Measurements from ENCODE around the gene JPH2. TPM values are rescaled to one million over a fixed set of nuclear protein-coding genes. Genes with fewer than 3 reads are reported as not detected.

The JPH2 gene
- total RNA-seq, 1 experiment from 2014 or later: 15.8 TPM

DNA sequence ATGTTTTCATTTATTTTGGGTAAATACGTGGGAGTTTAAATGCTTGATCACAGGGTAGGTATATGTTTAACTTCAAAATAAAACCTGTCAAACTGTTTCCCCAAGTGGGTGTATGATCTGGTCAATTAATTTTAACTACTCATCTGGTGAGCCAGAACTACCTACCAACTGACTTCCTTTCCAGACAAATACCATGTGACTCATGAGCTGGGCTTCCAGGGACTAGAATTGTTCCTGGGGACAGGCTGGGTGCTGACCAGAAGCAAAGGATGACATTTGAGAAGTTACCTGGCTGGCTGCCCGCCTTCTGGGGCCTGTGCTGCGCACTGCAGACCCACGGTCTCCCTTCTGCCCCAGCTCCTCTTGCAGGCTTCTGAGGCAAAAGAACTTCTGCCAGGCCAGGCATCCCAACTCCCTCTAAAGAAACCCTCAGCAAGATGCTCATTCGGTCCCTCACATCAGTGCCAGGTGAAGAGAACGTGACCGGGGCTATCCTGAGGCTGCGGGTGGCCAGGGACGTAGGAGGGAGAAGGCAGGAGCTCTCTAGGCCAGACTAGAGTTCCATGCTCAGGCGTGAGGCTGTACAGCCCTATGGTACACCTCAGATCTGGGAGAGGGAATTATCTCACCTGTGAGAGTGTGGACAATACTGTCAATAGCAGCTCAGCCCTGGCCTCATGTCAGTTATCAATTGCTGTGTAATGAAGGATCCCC is 103.6 kb downstream of the JPH2 start:
- Histone ChIP-seq H3K4me1 (ENCODE audit: insufficient read depth, low read length) (peaks cover 28% of the 10 kb centered on the region), H4K20me1 (ENCODE audit: low read length) (no peaks in the 10 kb centered on the region), H3K9me3 (ENCODE audit: low read length) (no peaks in the 10 kb centered on the region), H3K9me2 (replicated peaks; ENCODE audit: low read length) (no peaks in the 10 kb centered on the region), H3K27me3 (ENCODE audit: low read length) (no peaks in the 10 kb centered on the region), H2AFZ (ENCODE audit: low read length) (no peak overlapping the region), H3K4me2 (ENCODE audit: low read length) (peak overlapping the region; percentile 44), H3K27ac (ENCODE audit: low read length) (peak overlapping the region; percentile 38), H3K9ac (ENCODE audit: low read length) (no peak overlapping the region), H3K36me3 (ENCODE audit: low read depth, low read length) (no peaks in the 10 kb centered on the region), H3K79me2 (ENCODE audit: low read length) (no peaks in the 10 kb centered on the region), H3K4me3 (ENCODE audit: low read length) (peak overlapping the region; percentile 2; the same call in 1 of the 2 replicates), H3F3A (ENCODE audit: low read length, unreplicated experiment) (no peaks in the 10 kb centered on the region)
- intact Hi-C loops (cut with micrococcal nuclease): loop anchor here (5.0 kb wide), 2 partner anchors 141 to 546 kb away; no protein-coding TSS in a partner anchor
- peak; percentile 97 for DNase-seq
- ATAC-seq: peak; percentile 89
- no peak for TF ChIP-seq EZH2phosphoT487 (IDR thresholded peaks at IDR 0.05; ENCODE audit: borderline replicate concordance, low read length)
- TF ChIP-seq, protein P1, sequence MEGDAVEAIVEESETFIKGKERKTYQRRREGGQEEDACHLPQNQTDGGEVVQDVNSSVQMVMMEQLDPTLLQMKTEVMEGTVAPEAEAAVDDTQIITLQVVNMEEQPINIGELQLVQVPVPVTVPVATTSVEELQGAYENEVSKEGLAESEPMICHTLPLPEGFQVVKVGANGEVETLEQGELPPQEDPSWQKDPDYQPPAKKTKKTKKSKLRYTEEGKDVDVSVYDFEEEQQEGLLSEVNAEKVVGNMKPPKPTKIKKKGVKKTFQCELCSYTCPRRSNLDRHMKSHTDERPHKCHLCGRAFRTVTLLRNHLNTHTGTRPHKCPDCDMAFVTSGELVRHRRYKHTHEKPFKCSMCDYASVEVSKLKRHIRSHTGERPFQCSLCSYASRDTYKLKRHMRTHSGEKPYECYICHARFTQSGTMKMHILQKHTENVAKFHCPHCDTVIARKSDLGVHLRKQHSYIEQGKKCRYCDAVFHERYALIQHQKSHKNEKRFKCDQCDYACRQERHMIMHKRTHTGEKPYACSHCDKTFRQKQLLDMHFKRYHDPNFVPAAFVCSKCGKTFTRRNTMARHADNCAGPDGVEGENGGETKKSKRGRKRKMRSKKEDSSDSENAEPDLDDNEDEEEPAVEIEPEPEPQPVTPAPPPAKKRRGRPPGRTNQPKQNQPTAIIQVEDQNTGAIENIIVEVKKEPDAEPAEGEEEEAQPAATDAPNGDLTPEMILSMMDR (conservative IDR thresholded peaks at IDR 0.05; ENCODE audit: low read depth, low read length): no peak
- ChIA-PET CTCF (interaction anchor here (0.5 to 1.0 kb wide), 7 partner anchors 30 to 335 kb away, joined by 3 to 12 read pairs (median 4); no protein-coding TSS in a partner anchor), POLR2A (ENCODE audit: unreplicated experiment) (no interaction called here)
- no TSS peak for BruUV-seq (replicated peaks)

DNA sequence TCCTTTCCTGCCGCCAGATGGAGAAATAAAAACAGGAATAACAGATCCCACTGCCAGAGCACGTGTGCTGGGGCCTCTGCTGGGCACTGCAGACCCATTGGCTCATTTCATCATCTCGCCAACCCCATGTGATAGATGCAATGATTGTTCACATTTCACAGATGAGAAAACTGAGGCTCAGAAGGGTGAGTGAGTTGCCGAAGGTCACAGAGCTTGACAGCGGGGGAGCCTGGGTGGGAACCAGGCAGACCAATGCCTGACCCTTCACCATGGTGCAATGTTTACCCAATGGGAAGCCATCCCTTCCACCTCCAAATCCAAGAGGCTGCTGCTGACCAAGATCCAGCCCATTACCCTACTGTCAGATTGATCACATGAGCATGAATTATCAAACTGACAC is 105.1 kb downstream of the JPH2 start:
- Histone ChIP-seq H3K4me3 (ENCODE audit: low read length) (no peak overlapping the region), H2AFZ (ENCODE audit: low read length) (no peak overlapping the region), H3K9ac (ENCODE audit: low read length) (no peak overlapping the region), H3K27me3 (ENCODE audit: low read length) (no peaks in the 10 kb centered on the region), H4K20me1 (ENCODE audit: low read length) (no peaks in the 10 kb centered on the region), H3K4me1 (ENCODE audit: insufficient read depth, low read length) (peaks cover 28% of the 10 kb centered on the region), H3F3A (ENCODE audit: low read length, unreplicated experiment) (no peaks in the 10 kb centered on the region), H3K36me3 (ENCODE audit: low read depth, low read length) (no peaks in the 10 kb centered on the region), H3K27ac (ENCODE audit: low read length) (no peak overlapping the region), H3K4me2 (ENCODE audit: low read length) (no peak overlapping the region), H3K9me3 (ENCODE audit: low read length) (no peaks in the 10 kb centered on the region), H3K79me2 (ENCODE audit: low read length) (no peaks in the 10 kb centered on the region), H3K9me2 (replicated peaks; ENCODE audit: low read length) (no peaks in the 10 kb centered on the region)
- ChIA-PET POLR2A (ENCODE audit: unreplicated experiment) (no interaction called here), CTCF (interaction anchor here (1.6 to 2.0 kb wide), 2 partner anchors 237 to 332 kb away, joined by 5 to 20 read pairs; no protein-coding TSS in a partner anchor)
- DNase-seq: no peak
- BruUV-seq (replicated peaks): no TSS peak
- ATAC-seq: no peak
- intact Hi-C loops (cut with micrococcal nuclease): loop anchor here (5.0 kb wide), 2 partner anchors 140 to 545 kb away; no protein-coding TSS in a partner anchor
- TF ChIP-seq, protein P1 (conservative IDR thresholded peaks at IDR 0.05; ENCODE audit: low read depth, low read length): no peak
- TF ChIP-seq EZH2phosphoT487 (IDR thresholded peaks at IDR 0.05; ENCODE audit: borderline replicate concordance, low read length): no peak
- no peak for TF ChIP-seq EZH2 (IDR thresholded peaks at IDR 0.05; ENCODE audit: low read length, unreplicated experiment)

DNA sequence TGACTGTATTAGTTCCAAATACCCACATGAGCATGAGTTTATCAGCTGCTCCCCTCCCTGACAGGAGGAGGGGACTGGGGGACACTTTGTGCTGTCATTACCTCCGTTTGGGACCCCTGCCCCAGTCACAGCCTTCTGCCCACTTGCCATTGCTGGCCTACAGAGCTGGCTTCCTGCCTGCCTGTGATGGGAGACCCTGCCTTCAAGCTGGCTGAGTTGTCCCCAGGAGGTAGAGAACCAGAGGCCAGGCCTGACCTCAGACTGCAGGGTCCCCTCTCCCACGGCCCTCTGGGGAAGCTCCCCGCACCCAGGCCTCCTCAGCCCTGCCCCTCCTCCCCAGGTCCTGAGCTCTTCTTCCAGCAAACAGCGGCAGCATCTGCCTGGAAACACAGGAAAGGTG is 105.5 kb downstream of the JPH2 start:
- BruUV-seq (replicated peaks): no TSS peak
- ATAC-seq (no peak), DNase-seq (no peak)
- Histone ChIP-seq H3K9me3 (ENCODE audit: low read length) (no peaks in the 10 kb centered on the region), H2AFZ (ENCODE audit: low read length) (no peak overlapping the region), H3K27me3 (ENCODE audit: low read length) (no peaks in the 10 kb centered on the region), H3K27ac (ENCODE audit: low read length) (no peak overlapping the region), H3K9me2 (replicated peaks; ENCODE audit: low read length) (no peaks in the 10 kb centered on the region), H3K79me2 (ENCODE audit: low read length) (no peaks in the 10 kb centered on the region), H3K36me3 (ENCODE audit: low read depth, low read length) (no peaks in the 10 kb centered on the region), H3F3A (ENCODE audit: low read length, unreplicated experiment) (no peaks in the 10 kb centered on the region), H3K4me2 (ENCODE audit: low read length) (no peak overlapping the region), H4K20me1 (ENCODE audit: low read length) (no peaks in the 10 kb centered on the region), H3K9ac (ENCODE audit: low read length) (no peak overlapping the region), H3K4me3 (ENCODE audit: low read length) (no peak overlapping the region), H3K4me1 (ENCODE audit: insufficient read depth, low read length) (peaks cover 28% of the 10 kb centered on the region)
- ChIA-PET CTCF (interaction anchor here (1.6 to 2.0 kb wide), 2 partner anchors 237 to 331 kb away, joined by 5 to 20 read pairs; no protein-coding TSS in a partner anchor), POLR2A (ENCODE audit: unreplicated experiment) (no interaction called here)
- intact Hi-C loops (cut with micrococcal nuclease): loop anchor here (5.0 kb wide), 2 partner anchors 139 to 544 kb away; no protein-coding TSS in a partner anchor
- TF ChIP-seq EZH2phosphoT487 (IDR thresholded peaks at IDR 0.05; ENCODE audit: borderline replicate concordance, low read length) (no peak), EZH2 (IDR thresholded peaks at IDR 0.05; ENCODE audit: low read length, unreplicated experiment) (no peak)
- TF ChIP-seq, protein P1 (conservative IDR thresholded peaks at IDR 0.05; ENCODE audit: low read depth, low read length): no peak

Measured in PC-3 (cell line).